ENCODE measurements around the gene ALK. TPM values are rescaled to one million over a fixed set of nuclear protein-coding genes. Genes with fewer than 3 reads are reported as not detected.

The ALK gene
- total and polyA plus RNA-seq, 2 experiments from 2014 or later = 0.35 TPM; not detected in 1

- no peak for TF ChIP-seq REST (IDR thresholded peaks at IDR 0.05; ENCODE audit: unreplicated experiment)
- no peak for TF ChIP-seq ZNF114 (CRISPR knock-in tag; IDR thresholded peaks at IDR 0.05)
- no peak for TF ChIP-seq CTCF (conservative IDR thresholded peaks at IDR 0.05; ENCODE audit: low read depth in 2 of 2)
- TF ChIP-seq EZH2 (IDR thresholded peaks at IDR 0.05; ENCODE audit: low read depth, unreplicated experiment) = no peak
- TF ChIP-seq STAT1 (IDR thresholded peaks at IDR 0.05; ENCODE audit: unreplicated experiment) = no peak
Measured at GRCh38 chr2:29229640-29230039, 691.7 kb downstream of the ALK start (continued).

- Mint-ChIP-seq H3K27ac (no peak overlapping the region), H3K9me3 (no peaks in the 10 kb centered on the region; the same call in 2 of the 3 replicates), H3K4me3 (no peak overlapping the region), H3K36me3 (ENCODE audit: low read depth) (no peaks in the 10 kb centered on the region), H3K4me1 (no peaks in the 10 kb centered on the region), H3K27me3 (ENCODE audit: insufficient read depth, low read depth, poor library complexity) (peaks cover 6% of the 10 kb centered on the region)
- Histone ChIP-seq H3K4me1 (ENCODE audit: insufficient read depth) (no peaks in the 10 kb centered on the region), H2AFZ (no peak overlapping the region), H3K9me2 (ENCODE audit: insufficient read depth) (no peaks in the 10 kb centered on the region), H3K27ac (ENCODE audit: low read depth) (no peak overlapping the region), H3K36me3 (ENCODE audit: insufficient read depth) (no peaks in the 10 kb centered on the region), H3K79me2 (replicated peaks; ENCODE audit: insufficient read depth) (no peaks in the 10 kb centered on the region), H3K4me3 (no peak overlapping the region), H3F3A (replicated peaks; ENCODE audit: low read depth) (no peaks in the 10 kb centered on the region), H3K4me2 (no peak overlapping the region), H4K20me1 (replicated peaks; ENCODE audit: insufficient read depth) (no peaks in the 10 kb centered on the region), H3K27me3 (ENCODE audit: insufficient read depth) (no peaks in the 10 kb centered on the region)
- ATAC-seq (no peak), DNase-seq (ENCODE audit: low spot score) (no peak)
- TF ChIP-seq STAT1 (IDR thresholded peaks at IDR 0.05; ENCODE audit: unreplicated experiment) (no peak), POLR2AphosphoS5 (IDR thresholded peaks at IDR 0.05; ENCODE audit: low read depth) (no peak), ETS1 (IDR thresholded peaks at IDR 0.05) (no peak), CREB1 (CRISPR knock-in tag; IDR thresholded peaks at IDR 0.05; ENCODE audit: low read depth) (no peak), JUNB (IDR thresholded peaks at IDR 0.05; ENCODE audit: unreplicated experiment) (no peak), ZNF331 (CRISPR knock-in tag; IDR thresholded peaks at IDR 0.05; ENCODE audit: low read depth) (no peak), REST (IDR thresholded peaks at IDR 0.05; ENCODE audit: unreplicated experiment) (no peak), EZH2phosphoT487 (IDR thresholded peaks at IDR 0.05; ENCODE audit: unreplicated experiment) (no peak), EZH2 (IDR thresholded peaks at IDR 0.05; ENCODE audit: low read depth, unreplicated experiment) (no peak), NANOG (IDR thresholded peaks at IDR 0.05; ENCODE audit: borderline replicate concordance) (no peak)
Measured at GRCh38 chr2:29228947-29229346, 692.4 kb downstream of the ALK start.
